GM03348 (cell line): ENCODE results near the gene HOXA6.

ENCODE experiments used
- DNase-seq: peaks from one replicate; pipeline ENCODE4 v3.0.0; 2012; ENCODE audit warnings: low spot score

HOXA6 gene

DNA sequence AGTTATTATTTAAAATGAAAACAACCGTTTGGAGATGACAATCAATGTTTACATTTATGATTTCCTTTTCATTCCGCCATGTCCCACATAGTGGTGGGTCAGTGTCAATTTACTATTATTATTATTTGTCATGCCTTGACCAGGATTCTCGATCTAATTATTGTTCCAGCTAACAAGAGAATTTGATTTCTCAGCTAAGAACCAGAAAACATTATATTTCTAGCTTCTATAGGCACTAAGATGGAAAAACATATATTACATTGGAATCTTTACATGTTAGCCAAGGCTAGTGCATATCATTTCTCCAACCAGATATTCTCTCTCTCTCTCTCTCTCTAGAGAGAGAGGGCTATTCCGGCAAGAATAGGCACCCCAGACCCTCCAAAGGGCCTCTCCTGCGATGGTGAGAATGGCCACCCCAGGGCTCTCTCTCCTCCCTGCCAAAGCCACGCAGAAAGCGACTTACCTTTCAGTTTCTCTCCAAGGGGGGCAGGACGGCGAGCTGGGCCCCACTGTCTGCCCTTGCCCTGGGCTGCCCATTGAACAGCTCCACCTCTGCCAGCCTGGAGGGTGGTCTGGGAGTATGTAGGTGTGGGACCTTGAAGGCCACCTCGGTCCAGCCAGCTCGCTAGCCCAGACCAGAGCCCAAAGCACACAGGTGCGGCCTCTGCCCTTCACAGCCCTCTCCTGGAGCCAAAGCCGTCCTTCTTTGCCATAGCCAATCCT lies 2.4 kb upstream of the HOXA6 start:
- DNase-seq, result no peak

DNA sequence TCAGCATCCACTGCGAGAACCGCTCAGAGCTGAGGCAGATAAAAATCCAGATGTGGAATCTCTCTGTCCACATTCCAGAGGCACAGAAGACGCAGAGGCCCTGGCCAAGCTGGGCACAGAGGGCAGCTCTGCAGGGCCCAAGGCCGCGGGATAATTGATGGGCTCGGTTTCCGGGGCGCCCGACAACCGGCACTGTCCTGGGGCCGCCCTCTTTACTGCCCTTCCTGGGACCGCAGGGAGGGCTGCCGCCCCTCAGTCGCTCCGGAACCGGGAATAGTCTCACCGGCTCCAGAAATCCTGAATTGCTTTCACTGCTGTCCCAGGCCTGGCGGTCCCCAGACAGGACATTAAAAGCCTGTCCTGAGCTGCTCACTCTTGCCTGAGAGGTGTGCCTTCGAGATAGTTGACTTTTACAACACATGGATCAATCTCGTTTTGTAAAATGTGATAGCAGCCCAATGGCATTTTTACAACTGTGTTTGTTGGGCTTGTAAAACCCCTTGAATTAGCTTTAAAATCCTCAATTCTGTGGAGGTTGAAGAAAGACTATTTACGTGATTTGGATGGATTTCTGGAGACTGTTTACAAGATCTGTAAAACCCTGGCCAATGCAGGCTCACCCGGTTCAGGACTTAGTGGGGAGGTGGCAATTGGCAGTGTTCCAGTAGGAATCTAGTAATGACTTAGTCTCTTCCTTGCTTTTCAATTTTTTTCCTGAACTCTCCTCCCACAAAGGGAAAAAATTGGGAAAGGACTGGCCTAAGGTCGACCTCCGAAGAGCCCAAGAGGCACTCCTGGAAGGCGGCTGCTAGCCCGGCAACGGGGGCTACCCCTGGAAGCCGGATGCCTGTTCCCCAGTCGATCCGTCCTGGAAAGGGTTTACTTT lies 1.4 kb upstream of the HOXA6 start:
- DNase-seq, result peak; percentile 42

DNA sequence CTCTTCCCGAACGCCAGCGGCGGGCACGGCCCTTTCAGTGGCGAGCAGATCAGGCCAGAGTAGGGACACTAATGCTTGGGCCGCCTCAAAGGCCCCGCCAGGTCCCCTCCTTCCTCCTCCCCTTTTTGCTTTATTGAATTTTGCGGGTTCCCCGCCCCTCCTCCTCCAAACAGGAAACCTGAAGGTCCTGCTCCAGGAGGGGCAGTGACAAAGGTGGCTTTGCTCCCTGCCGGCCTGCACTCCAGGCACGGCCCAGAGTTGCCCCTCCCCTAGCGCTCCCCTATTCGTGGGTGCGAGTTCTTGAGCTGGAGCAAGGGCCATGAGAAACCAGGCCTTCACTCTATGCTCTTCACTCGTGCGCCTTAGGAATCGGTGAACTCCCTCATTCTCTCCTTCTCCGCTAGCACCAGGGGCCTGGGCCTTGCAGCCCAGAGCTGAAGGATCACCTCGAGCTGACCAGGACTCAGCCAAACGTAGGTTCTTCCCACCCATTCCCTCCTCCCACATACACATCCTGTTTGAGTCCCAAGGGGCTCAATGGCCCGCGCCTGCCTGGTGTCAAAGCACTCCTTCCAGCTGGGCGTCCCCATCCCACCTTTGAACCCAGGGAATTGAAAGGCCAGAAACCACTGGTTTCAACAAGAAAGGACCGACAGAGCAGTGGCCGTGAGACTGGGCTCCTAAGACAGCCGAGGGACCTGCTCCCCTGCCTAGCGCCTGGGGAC lies 619 bp upstream of the HOXA6 start:
- peak; percentile 54 for DNase-seq

DNA sequence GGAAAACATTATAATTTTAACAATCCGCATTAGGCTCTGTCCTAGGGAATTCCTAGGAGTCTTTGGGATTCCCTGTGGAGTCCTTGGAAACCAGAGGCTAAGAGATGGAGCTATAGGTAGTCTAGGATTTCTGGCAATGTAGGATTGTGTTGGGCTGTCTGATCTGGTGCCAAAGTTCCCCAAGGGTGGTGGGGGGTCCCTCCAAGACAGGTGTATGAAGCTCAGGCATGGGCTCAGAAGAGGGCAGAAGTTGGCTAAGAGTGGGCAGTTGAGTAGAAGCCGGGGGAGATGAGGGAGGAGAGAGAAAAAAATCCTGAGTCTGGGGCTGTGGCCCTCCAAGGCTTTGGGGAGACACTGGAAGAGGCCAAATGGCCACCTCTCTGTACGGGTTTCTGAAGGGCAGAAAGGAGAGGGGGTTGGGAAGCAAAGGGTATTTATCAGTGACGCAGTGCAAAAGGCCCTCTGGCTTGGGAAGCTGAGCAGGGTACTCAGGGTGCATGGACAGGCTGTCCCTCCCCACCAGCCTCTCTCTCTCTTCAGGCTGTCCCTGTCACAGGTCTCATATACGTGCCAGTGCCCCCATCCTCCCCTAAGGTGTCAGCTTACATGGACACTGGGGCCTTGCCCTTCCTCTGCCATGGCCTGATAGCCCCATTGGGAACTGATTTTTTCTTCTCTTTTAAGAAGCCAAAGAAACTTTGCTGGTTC lies 929 bp downstream of the HOXA6 start:
- DNase-seq, result no peak

DNA sequence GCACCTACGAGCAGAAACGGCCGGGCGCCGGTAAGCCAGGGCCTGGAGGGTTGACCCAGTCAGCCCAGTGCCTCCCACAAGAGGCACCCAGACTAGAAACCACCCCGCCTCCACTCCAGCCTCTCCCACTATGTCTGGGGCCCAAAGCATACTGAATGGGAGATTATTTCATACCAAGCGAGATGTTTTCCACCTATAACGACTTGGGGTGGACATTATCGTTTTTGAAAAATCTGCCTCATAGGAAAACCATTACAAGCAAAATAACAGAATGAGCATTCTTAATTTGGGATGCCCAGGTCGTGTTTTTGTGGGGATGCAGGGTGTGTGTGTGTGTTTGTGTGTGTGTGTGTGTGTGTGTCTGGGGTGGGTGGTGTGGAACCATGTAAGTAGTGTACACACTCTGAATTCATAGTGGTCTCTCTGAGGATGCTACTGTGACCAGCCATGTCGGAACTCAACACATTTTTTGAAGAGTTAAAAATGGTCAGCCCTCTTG lies 1.6 kb downstream of the HOXA6 start:
- no peak for DNase-seq

DNA sequence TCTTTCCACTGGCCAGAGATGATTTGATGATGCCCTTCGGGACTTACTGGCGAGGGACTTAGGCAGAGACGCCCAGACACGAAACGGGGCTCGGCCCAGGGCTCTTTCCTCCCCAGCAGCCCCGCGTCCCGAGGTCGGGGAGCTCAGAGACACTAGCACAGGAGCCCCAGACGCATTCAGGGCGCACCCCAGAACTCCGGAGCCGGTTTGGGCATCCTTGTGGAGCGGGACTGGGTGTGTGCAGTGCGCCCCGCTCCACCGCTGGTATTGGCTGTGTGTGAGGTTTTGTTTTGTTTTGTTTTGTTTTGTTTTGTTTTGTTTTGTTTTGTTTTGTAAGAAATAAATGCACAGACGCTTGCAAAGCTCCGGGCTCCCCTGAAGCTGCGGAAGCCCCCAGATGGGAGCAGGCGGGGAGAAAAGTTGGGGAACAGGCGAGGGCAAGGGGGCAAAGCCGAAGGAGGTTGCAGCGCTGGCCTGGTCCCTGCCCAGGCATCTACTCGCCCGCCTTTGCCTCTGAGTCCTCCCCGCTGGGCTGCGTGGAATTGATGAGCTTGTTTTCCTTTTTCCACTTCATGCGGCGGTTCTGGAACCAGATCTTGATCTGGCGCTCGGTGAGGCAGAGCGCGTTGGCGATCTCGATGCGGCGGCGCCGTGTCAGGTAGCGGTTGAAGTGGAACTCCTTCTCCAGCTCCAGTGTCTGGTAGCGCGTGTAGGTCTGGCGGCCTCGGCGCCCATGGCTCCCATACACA lies 2.2 kb downstream of the HOXA6 start:
- no peak for DNase-seq

DNA sequence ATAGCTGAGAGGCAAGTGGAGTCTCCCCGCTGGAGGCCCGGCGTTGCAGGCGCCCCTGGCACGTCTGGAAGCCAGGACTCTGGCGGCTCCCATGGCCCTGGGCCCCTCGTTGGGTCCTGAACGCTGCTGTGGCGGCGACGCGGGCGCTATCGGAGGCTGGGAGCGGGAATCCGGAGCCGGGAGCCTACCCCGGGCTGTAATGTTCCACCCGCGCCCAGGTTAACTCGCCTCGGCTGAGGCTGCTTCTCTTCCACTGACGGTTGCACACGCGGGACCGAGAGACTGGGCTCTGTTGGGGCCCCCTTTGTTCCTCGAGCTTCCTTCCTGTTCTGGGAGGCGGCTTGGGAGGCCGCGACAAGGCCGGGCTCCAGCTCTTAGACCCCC lies 2.8 kb downstream of the HOXA6 start:
- DNase-seq, result no peak

DNA sequence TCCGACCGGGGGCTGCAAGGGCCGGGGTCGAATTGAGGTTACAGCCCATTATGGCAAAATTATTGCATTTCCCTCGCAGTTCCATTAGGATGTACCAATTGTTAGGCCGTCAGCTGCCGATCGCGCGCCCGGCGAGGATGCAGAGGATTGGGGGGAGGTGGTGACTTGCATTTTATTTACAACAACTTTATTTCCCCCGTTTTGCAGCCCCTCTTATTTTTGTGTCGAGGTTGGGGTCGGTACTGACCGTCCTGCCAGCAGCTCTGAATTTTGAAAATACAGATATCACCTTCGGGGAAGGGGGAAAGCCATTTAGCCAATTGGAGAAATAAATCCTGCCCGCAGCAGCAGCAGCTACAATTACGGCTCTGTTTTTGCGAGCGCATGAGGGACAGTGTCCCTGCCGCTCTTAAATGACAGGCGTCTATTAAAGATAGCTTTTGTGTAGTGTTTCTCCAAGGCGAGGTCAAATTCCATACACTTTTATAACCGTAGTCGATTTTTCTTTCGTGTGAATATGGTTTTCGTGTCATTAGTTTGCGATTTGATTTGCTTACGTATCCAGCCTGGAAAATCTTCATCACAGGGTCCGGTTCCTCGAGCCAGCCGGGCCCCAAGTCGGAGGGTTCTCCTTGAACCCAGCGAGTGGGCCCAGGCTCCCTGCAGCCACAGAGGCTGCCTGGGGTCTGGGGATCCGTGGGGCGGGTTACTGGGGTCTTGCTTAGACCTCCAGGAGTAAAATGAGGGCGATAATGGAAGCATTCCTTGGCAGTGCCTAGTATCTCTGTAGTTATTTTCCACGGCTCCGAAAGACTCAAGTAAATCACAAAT lies 3.4 kb downstream of the HOXA6 start:
- no peak for DNase-seq

DNA sequence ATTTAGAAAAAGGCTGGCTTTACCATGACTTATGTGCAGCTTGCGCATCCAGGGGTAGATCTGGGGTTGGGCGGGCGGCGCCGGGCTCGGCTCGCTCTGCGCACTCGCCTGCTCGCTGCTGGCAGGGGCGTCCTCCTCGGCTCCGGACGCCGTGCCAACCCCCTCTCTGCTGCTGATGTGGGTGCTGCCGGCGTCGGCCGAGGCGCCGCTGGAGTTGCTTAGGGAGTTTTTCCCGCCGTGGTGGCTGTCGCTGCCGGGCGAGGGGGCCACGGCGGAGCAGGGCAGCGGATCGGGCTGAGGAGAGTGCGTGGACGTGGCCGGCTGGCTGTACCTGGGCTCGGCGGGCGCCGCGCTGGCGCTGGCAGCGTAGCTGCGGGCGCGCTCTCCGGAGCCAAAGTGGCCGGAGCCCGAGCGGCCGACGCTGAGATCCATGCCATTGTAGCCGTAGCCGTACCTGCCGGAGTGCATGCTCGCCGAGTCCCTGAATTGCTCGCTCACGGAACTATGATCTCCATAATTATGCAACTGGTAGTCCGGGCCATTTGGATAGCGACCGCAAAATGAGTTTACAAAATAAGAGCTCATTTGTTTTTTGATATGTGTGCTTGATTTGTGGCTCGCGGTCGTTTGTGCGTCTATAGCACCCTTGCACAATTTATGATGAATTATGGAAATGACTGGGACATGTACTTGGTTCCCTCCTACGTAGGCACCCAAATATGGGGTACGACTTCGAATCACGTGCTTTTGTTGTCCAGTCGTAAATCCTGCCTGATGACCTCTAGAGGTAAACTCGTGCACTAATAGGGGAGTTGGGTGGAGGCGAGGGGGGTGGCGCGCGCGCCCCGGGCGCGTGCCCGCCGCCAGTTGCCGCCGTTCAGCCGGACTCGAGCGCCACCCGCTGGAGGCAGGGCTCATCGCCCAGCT lies 4.3 kb downstream of the HOXA6 start, which contains the start of gene HOXA5:
HOXA5 (minus strand) TSS at position 659 of the 927 bp plus-strand sequence; CDS start at position 585, 74 bp downstream.
- no peak for DNase-seq

DNA sequence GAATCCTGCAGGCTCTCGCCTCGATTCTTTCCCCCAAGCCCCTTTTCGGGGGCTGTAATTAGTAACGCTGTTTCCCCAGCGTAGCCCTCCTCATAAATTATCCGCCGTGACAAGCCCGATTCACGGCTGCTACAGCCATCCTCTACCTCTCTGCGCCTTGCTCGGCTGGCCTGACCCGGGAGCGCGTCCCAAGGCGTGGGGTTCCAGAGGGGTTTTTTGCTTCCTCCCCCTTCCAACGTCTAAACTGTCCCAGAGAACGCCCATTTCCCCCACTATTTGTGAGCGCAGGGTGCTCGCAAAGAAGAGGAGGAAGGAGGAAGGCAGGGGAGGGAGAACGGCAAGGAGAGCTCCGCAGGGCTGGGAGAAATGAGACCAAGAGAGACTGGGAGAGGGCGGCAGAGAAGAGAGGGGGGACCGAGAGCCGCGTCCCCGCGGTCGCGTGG lies 5.0 kb downstream of the HOXA6 start:
- DNase-seq, result no peak

DNA sequence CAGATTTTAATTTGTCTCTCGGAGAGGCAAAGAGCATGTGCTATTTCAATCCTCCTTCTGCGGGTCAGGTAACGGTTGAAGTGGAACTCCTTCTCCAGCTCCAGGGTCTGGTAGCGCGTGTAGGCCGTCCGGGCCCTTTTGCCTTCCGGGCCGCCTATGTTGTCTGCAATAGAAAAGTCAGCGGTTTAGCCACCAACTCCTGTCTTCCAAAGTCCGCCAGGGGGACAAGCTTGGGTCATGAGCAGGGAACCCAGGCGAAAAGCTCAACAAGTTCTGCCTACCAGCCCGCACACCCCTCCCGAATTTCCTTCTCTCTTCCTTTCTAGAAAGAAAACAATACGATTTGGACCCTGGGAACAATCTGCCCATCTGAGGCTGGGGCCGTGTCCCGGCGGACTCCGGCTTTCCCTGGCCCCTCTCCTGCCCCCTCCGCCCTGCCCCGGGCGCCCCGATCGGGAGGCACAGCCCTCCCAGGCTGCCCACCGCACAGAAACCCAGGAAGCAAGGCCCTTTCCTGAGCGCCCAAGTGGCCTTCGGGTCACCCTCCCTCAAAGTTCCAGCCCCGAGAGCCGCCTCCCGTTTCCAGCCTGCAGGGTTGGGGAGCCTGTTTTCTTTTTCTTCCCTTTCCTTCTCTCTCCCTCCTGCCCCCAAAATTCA lies 5.5 kb downstream of the HOXA6 start:
- DNase-seq, result no peak

DNA sequence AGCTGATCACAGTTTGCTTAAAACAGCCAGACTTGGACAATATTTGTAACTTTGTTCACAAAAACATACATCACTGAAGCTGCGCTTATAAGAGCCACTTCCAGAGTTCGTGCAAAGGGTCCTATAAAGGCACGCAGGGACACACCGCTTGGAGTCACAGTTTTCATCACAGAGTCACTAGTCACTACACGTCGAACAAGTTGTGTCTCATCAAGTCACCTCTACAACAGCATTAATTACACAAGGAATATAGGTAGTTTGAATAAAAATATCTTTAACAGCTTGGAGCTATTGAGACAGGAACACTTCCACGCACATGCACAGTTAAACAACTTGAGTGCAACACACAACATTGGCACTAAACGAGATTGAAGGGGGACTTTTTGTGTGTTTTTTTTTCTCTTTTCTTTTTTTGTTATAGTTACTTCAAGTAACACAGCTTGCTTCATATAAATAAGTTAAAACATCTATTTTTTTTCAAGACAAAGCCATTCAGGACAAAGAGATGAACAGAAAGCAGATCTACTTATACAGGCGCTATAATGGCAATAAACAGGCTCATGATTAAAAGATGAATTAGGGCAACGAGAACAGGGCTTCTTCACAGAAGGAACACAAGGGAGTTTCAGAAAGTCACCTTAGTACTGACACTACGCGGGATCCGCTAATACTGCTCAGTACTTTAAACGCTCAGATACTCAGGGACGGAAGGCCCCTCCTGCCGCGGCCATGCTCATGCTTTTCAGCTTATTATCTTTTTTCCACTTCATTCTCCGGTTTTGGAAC lies 6.2 kb downstream of the HOXA6 start:
- DNase-seq, result no peak

DNA sequence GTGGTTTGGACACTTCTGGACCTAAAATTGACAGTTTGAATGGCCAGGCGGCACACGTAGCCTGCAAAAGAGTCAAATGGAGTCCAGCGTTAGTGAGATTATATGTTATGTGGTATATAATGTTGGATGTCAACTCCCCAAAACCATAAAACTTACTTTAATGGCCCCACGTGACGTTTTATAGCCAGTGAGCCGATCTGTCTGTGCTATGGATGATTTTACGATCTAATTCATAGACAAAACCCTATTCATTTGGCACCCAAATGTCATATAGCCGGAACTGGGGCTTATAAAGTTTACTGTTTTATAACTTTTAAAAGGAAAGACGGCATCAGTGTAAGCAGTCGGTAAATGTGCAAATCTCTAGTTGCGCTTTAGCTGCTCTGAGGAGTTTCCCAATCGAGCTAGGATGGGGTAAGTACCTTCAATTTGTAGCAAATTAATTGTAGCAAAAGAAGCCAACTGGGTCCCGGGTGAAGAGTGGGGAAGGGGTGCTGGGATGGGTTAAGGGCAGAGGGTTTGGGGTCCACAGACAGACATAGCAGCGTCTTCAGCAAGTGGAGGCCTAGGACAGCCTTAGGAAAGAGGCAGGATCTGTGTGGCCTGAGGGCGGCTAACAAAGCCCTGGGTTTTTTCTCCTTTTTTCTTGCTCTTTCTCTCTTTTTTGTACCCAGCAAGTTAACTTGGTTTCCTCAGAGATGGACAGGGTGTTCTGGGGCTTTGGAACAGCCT lies 7.3 kb downstream of the HOXA6 start:
- no peak for DNase-seq

DNA sequence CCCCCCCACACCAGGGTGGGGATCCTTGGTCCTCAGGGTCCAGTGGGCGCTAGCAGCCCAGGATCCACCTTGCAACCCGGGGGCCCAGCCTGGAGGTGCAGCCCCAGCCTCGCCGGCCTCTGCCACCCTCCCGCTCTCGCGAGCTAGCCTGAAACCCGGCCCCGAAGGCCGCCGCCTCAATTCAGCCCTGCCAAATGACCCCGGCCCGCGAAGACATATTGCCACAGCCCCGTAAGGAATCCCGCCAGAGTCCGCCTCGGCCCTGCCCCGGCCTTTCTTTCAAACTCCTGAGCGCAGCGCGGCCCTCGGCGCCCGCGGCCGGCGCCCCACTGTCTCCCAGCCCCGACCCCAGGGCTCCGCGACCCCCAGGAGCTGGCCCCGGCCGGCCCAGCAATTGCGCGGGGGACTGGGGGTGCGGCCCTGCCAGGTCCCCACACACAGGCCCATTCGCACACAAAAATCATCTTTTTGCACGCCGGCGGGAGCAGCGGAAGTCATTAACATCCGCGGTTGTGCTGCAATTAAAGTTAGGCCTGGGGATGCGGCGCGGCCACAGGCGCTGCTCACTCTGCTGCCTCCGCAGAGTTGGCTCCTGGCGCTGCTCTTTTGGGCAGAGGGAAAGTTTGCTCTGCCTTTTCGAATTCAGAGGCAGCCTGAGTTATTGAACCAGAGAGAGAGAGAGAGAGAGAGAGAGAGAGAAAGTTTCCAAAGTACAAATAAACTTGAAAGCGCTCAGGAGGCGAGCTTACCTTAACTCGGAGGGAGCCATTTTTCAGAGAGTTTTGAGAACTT lies 8.0 kb downstream of the HOXA6 start:
- DNase-seq, result no peak

DNA sequence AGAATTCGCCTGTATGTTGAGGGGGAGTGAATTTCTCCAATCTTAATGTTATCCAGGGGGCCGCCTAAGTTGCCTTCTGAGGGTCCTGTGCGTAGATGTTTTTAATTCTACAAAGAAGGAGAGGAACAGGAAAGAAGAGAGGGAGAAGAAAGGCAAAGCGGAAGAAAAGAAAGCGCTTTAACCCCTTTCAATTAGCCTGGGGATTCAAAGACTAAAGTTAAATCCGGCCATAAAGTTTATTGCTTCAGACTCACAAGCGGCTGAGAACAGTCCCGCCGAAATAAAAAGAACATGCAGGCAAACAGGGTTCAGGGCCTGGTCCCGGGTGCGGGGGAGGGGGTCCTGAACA lies 8.6 kb downstream of the HOXA6 start:
- DNase-seq, result no peak

DNA sequence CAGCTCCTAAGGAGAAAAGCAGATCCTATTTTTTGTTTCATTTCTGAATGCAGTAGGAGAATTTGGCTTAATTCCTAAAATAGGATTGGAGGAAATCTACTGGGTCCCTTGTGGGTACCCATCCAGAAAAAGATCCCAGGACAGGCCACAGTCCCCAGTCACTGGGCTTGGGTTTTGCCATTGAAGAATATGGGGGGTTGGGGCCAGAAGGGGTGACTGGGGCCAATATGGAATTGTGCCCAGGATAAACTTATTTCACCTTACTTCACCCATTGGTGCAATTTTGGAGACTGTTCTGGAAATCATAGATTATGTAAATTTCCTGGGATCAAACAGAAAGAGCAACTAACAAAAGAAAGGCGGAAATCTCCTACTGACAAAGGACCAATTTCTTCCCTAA lies 9.1 kb downstream of the HOXA6 start:
- no peak for DNase-seq
